ENCODE data around the gene FZD10.

- TF ChIP-seq POLR2AphosphoS5 (IDR thresholded peaks at IDR 0.05; ENCODE audit: borderline replicate concordance, low read depth, low read length), result no peak
- TF ChIP-seq EZH2 (IDR thresholded peaks at IDR 0.05), result no peak
- no peak for TF ChIP-seq FOXP2 (optimal IDR thresholded peaks at IDR 0.05; ENCODE audit: control extremely low read depth, extremely low read length, insufficient read depth)
Observed at GRCh38 chr12:130195369-130195768, 33.1 kb downstream of the FZD10 start.

All from SK-N-MC (cell line).